Ishikawa (cell line): ENCODE results near the gene PAQR3.

Source experiments
- CEBPB ChIP-seq: IDR thresholded peaks from 2 replicates; pipeline ENCODE4 v1.6.1; 2012
- CREB1 ChIP-seq: IDR thresholded peaks from 2 replicates; pipeline ENCODE4 v1.6.1; 2012; ENCODE audit warnings: low read depth
- EGR1 ChIP-seq: IDR thresholded peaks from 2 replicates; pipeline ENCODE4 v1.6.1; 2012
- EP300 ChIP-seq: IDR thresholded peaks from 2 replicates; pipeline ENCODE4 v1.6.1; 2012; ENCODE audit warnings: borderline replicate concordance
- FOXM1 ChIP-seq: IDR thresholded peaks from 2 replicates; pipeline ENCODE4 v1.6.1; 2012; ENCODE audit warnings: low read depth, borderline replicate concordance
- NFIC ChIP-seq: IDR thresholded peaks from 2 replicates; pipeline ENCODE4 v1.6.1; 2012
- RAD21 ChIP-seq: IDR thresholded peaks from 2 replicates; pipeline ENCODE4 v1.6.1; 2012; ENCODE audit warnings: low read depth
- TAF1 ChIP-seq: IDR thresholded peaks from 2 replicates; pipeline ENCODE4 v1.6.1; 2012; ENCODE audit warnings: low read depth, mild to moderate bottlenecking
- TCF12 ChIP-seq: IDR thresholded peaks from 2 replicates; pipeline ENCODE4 v1.6.1; 2012; ENCODE audit warnings: low read depth
- TEAD4 ChIP-seq: IDR thresholded peaks from 2 replicates; pipeline ENCODE4 v1.6.1; 2012
- YY1 ChIP-seq: IDR thresholded peaks from 2 replicates; pipeline ENCODE4 v1.6.1; 2012; ENCODE audit warnings: low read depth
- ZBTB7A ChIP-seq: IDR thresholded peaks from 2 replicates; pipeline ENCODE4 v1.6.1; 2012; ENCODE audit warnings: low read depth
- TF ChIP-seq, protein P1 (sequence below): IDR thresholded peaks from 2 replicates; pipeline ENCODE4 v1.6.1; 2012
- TF ChIP-seq, protein P2 (sequence below): IDR thresholded peaks from 2 replicates; pipeline ENCODE4 v1.6.1; 2012; ENCODE audit warnings: low read depth, mild to moderate bottlenecking
- TF ChIP-seq, protein P3 (sequence below): IDR thresholded peaks from 2 replicates; pipeline ENCODE4 v1.6.1; 2012

PAQR3 gene

DNA sequence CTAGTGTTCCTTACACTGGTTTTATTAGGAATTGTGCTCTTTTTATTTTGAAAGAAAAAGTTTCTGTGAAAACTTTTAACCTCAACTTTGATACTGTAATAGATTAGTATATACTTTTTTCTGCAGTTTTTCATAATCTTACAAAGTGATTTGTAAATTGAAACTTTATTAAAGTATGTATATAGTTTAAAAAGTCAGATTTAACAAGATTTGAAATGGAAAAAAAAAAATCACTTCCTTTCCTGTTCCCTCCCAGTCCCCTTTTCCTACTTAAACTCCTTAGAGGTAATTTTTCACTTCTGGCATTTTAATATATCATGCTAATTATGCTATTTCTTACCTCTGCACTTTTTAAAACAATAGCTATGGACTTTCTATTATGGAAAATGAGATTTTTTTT lies 49.3 kb downstream of the PAQR3 start:
- TF ChIP-seq CREB1 (no peak), TEAD4 (no peak), TCF12 (no peak), TAF1 (no peak), NFIC (no peak), FOXM1 (no peak), YY1 (no peak), EP300 (no peak), CEBPB (no peak), EGR1 (no peak), ZBTB7A (no peak), RAD21 (no peak)
- TF ChIP-seq, protein P1, sequence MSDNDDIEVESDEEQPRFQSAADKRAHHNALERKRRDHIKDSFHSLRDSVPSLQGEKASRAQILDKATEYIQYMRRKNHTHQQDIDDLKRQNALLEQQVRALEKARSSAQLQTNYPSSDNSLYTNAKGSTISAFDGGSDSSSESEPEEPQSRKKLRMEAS = no peak
- TF ChIP-seq, protein P2, sequence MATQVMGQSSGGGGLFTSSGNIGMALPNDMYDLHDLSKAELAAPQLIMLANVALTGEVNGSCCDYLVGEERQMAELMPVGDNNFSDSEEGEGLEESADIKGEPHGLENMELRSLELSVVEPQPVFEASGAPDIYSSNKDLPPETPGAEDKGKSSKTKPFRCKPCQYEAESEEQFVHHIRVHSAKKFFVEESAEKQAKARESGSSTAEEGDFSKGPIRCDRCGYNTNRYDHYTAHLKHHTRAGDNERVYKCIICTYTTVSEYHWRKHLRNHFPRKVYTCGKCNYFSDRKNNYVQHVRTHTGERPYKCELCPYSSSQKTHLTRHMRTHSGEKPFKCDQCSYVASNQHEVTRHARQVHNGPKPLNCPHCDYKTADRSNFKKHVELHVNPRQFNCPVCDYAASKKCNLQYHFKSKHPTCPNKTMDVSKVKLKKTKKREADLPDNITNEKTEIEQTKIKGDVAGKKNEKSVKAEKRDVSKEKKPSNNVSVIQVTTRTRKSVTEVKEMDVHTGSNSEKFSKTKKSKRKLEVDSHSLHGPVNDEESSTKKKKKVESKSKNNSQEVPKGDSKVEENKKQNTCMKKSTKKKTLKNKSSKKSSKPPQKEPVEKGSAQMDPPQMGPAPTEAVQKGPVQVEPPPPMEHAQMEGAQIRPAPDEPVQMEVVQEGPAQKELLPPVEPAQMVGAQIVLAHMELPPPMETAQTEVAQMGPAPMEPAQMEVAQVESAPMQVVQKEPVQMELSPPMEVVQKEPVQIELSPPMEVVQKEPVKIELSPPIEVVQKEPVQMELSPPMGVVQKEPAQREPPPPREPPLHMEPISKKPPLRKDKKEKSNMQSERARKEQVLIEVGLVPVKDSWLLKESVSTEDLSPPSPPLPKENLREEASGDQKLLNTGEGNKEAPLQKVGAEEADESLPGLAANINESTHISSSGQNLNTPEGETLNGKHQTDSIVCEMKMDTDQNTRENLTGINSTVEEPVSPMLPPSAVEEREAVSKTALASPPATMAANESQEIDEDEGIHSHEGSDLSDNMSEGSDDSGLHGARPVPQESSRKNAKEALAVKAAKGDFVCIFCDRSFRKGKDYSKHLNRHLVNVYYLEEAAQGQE = no peak
- TF ChIP-seq, protein P3, sequence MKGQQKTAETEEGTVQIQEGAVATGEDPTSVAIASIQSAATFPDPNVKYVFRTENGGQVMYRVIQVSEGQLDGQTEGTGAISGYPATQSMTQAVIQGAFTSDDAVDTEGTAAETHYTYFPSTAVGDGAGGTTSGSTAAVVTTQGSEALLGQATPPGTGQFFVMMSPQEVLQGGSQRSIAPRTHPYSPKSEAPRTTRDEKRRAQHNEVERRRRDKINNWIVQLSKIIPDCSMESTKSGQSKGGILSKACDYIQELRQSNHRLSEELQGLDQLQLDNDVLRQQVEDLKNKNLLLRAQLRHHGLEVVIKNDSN = no peak

DNA sequence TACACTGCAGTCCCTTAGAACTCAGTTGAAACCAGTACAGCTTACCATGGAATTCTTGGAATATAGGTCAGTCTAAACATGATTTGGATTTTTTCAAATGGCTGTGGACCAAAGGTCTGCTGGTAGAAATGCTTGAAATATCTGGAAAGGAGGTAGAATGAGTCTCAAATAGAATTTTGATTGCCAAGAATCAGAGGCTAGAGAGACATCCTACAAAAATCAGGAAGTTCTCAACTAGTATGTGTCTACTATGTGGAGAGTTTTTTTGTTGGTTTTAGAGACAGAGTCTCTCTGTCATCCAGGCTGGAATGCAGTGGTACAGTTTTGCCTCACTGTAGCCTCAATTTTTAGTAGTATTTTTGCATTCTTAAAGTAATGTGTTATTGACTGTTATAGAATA lies 53.6 kb downstream of the PAQR3 start:
- TF ChIP-seq CEBPB (no peak), TEAD4 (no peak), RAD21 (no peak), TAF1 (no peak), EP300 (no peak), NFIC (no peak), TCF12 (no peak), ZBTB7A (no peak), YY1 (no peak), CREB1 (no peak)
- TF ChIP-seq, protein P1 = no peak
- TF ChIP-seq, protein P3 = no peak
- TF ChIP-seq, protein P2 = no peak

GRCh38 chr4:78880874-78881492 lies 58.3 kb downstream of the PAQR3 start:
- TF ChIP-seq TAF1 (no peak), NFIC (peak; percentile 15; the same call in 1 of the 2 replicates)

DNA sequence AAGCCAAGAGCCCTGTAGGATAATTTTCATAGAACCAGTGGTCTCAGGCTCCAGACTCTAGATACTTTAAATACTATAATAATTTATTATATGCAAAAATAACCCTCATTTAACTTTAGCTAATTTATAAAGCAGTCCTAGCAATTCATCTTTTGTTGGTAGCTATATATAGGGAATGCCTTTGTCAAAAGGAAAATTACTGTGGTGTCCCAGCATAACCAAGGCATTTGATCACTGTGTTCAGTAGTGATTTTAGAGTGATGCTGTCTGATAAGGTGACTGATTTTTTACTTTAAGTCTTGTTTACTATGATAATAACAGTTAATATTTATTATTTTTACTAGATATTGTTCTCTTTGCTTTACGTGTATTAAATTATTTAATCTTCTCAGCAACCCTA lies 61.2 kb downstream of the PAQR3 start:
- TF ChIP-seq, protein P3 = no peak
- no peak for TF ChIP-seq RAD21
- TF ChIP-seq FOXM1 = no peak
- TF ChIP-seq EP300 = no peak
- TF ChIP-seq, protein P2 = no peak
